Measurements from ENCODE around the gene ZSWIM9. TPM values are rescaled to one million over a fixed set of nuclear protein-coding genes. Genes with fewer than 3 reads are reported as not detected.
"Not testable (repeated sequence)": the region's sequence is repeated elsewhere in the genome, so short reads cannot be mapped to it uniquely, and the experiment has no call there.

ZSWIM9 gene
- total and polyA plus RNA-seq, 2 donors (not counting 3 experiments of a cell fraction or from before 2014, with no cell fraction given), result 1.0 to 8.6 TPM

DNA sequence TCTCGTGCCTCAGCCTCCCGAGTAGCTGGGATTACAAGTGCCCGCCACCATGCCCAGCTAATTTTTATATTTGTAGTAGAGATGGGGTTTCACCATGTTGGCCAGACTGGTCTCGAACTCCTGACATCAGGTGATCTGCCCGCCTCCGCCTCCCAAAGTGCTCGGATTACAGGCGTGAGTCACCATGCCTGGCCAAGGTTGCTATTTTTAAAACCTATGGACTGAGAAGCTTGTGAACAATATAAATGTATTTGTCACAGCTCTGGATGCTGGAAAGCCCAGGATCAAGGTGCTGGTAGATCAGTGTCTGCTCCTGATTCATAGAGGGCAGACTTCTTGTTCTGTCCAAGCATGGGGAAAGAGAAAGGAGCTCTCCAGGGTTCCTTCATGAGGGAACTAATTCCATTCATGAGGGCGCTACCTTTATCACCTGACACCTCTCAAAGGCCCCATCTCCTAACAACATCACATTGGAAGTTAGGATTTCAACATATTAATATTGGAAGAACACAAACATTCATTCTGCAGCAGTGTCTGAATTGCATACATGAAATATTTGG, 69.2 kb downstream of the ZSWIM9 start:
- Histone ChIP-seq H4K20me1 (replicated peaks; ENCODE audit: control insufficient read depth, extremely low read depth, insufficient read depth, low read length) (no peaks in the 10 kb centered on the region), H3K4me1 (ENCODE audit: control insufficient read depth, extremely low read depth, insufficient read depth, low read length) (peaks cover 15% of the 10 kb centered on the region), H3K9me3 (replicated peaks; ENCODE audit: control insufficient read depth, insufficient read depth, low read length) (no peaks in the 10 kb centered on the region), H3K4me2 (ENCODE audit: insufficient read depth, low read length) (no peak overlapping the region), H2AFZ (ENCODE audit: low read depth, low read length) (no peak overlapping the region), H3K4me3 (replicated peaks in 1 of 3; ENCODE audit: insufficient read depth in 1 of 3, low read depth in 1 of 3, low read length in 3 of 3) (no peak overlapping the region), H3K79me2 (ENCODE audit: control insufficient read depth, insufficient read depth, low read length) (peaks cover 69% of the 10 kb centered on the region), H3K36me3 (ENCODE audit: control insufficient read depth in 2 of 2, extremely low read depth in 1 of 2, insufficient read depth in 2 of 2, low read length in 2 of 2) (peaks cover 21 to 27% of the 10 kb centered on the region in 2 experiments), H3K27me3 (ENCODE audit: control insufficient read depth in 2 of 2, insufficient read depth in 2 of 2, low read length in 2 of 2) (no peaks in the 10 kb centered on the region), H3K9me1 (replicated peaks; ENCODE audit: control insufficient read depth, extremely low read depth, insufficient read depth, low read length) (no peaks in the 10 kb centered on the region), H3K9ac (replicated peaks; ENCODE audit: extremely low read depth, insufficient read depth, low read length) (no peak overlapping the region), H3K27ac (ENCODE audit: insufficient read depth, low read depth, low read length) (peak overlapping the region; percentile 17)
- dilution Hi-C loops (cut with MboI; ENCODE audit: extremely low pct_ligation_motif_present, low sequenced_read_pairs), result no loop called here
- TF ChIP-seq, protein P1, sequence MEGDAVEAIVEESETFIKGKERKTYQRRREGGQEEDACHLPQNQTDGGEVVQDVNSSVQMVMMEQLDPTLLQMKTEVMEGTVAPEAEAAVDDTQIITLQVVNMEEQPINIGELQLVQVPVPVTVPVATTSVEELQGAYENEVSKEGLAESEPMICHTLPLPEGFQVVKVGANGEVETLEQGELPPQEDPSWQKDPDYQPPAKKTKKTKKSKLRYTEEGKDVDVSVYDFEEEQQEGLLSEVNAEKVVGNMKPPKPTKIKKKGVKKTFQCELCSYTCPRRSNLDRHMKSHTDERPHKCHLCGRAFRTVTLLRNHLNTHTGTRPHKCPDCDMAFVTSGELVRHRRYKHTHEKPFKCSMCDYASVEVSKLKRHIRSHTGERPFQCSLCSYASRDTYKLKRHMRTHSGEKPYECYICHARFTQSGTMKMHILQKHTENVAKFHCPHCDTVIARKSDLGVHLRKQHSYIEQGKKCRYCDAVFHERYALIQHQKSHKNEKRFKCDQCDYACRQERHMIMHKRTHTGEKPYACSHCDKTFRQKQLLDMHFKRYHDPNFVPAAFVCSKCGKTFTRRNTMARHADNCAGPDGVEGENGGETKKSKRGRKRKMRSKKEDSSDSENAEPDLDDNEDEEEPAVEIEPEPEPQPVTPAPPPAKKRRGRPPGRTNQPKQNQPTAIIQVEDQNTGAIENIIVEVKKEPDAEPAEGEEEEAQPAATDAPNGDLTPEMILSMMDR (IDR thresholded peaks at IDR 0.05; ENCODE audit: extremely low read depth in 1 of 2, insufficient read depth in 1 of 2, low read depth in 1 of 2, low read length in 2 of 2), result no peak
- TF ChIP-seq, protein P2, sequence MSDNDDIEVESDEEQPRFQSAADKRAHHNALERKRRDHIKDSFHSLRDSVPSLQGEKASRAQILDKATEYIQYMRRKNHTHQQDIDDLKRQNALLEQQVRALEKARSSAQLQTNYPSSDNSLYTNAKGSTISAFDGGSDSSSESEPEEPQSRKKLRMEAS (IDR thresholded peaks at IDR 0.05; ENCODE audit: insufficient read depth, insufficient read length), result no peak
- no peak for TF ChIP-seq EZH2 (IDR thresholded peaks at IDR 0.05; ENCODE audit: borderline replicate concordance, low read depth, low read length, severe bottlenecking)
- BruUV-seq (replicated peaks), result no TSS peak
- CTCF ChIA-PET, result interaction anchor here (1.3 to 2.3 kb wide), 6 partner anchors 16 to 95 kb away, joined by 3 to 10 read pairs (median 4); partner anchors contain the start of gene CARD8
- DNase-seq (ENCODE audit: low read depth, low spot score) (no peak), FAIRE-seq (no peak)
- POLR2A ChIA-PET, result interaction anchor here (1.4 kb wide), 1 partner anchor 10 kb away, joined by 8 read pairs; no protein-coding TSS in a partner anchor
- intact Hi-C loops (cut with micrococcal nuclease), result no loop called here

DNA sequence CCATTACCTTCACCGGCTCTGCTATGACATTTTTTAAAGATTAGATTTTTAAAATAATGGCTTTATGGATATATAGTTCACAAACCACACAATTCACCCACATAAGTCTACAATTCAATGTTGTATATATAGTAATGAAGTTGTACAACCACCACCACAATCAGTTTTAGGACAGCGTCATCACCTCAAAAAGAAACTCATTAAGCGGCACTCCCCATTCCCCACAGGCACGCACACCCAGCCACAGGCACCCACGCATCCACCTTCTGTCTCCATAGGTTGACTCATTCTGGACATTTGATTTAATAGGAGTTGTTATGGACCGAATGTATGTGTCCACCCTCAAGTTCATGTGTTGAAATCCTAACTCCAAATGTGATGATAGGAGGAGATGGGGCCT, 71.3 kb downstream of the ZSWIM9 start:
- H3K27ac ChIP-seq (ENCODE audit: insufficient read depth, low read depth, low read length); H3K4me3 ChIP-seq (replicated peaks in 1 of 3; ENCODE audit: insufficient read depth in 1 of 3, low read depth in 1 of 3, low read length in 3 of 3); H3K9me3 ChIP-seq (replicated peaks; ENCODE audit: control insufficient read depth, insufficient read depth, low read length); dilution Hi-C loops (cut with MboI; ENCODE audit: extremely low pct_ligation_motif_present, low sequenced_read_pairs); H3K9ac ChIP-seq (replicated peaks; ENCODE audit: extremely low read depth, insufficient read depth, low read length); BruUV-seq (replicated peaks); H3K4me2 ChIP-seq (ENCODE audit: insufficient read depth, low read length); H2AFZ ChIP-seq (ENCODE audit: low read depth, low read length); FAIRE-seq; H3K9me1 ChIP-seq (replicated peaks; ENCODE audit: control insufficient read depth, extremely low read depth, insufficient read depth, low read length); POLR2A ChIA-PET; H4K20me1 ChIP-seq (replicated peaks; ENCODE audit: control insufficient read depth, extremely low read depth, insufficient read depth, low read length); DNase-seq (ENCODE audit: low read depth, low spot score); H3K27me3 ChIP-seq (ENCODE audit: control insufficient read depth in 2 of 2, insufficient read depth in 2 of 2, low read length in 2 of 2); intact Hi-C loops (cut with micrococcal nuclease): not testable (repeated sequence)
- Histone ChIP-seq H3K79me2 (ENCODE audit: control insufficient read depth, insufficient read depth, low read length) (peaks cover 70% of the 10 kb centered on the region), H3K4me1 (ENCODE audit: control insufficient read depth, extremely low read depth, insufficient read depth, low read length) (peaks cover 34% of the 10 kb centered on the region), H3K36me3 (ENCODE audit: control insufficient read depth in 2 of 2, extremely low read depth in 1 of 2, insufficient read depth in 2 of 2, low read length in 2 of 2) (peaks cover 17 to 30% of the 10 kb centered on the region in 2 experiments)
- CTCF ChIA-PET, result interaction anchor here (2.3 kb wide), 1 partner anchor 19 kb away, joined by 10 read pairs; no protein-coding TSS in a partner anchor

Measured in endothelial cell of umbilical vein (primary cell).